PFSK-1 (cell line): ENCODE measurements around the gene TMEM205.
A peak's percentile ranks its signal among the peaks of the same experiment; 100 is the strongest.

Experiments
- FOXP2 ChIP-seq: optimal IDR thresholded peaks from 2 replicates; pipeline ENCODE3; 2011; ENCODE audit warnings: borderline replicate concordance, control low read depth, inconsistent platforms; ENCODE audit not compliant: insufficient read depth; ENCODE audit errors: extremely low read length, extremely low read depth
- POLR2AphosphoS5 ChIP-seq: IDR thresholded peaks from 2 replicates; pipeline ENCODE4 v1.6.1; 2012; ENCODE audit warnings: low read depth, mild to moderate bottlenecking, control low read depth, low read length, moderate library complexity
- SIN3A ChIP-seq: IDR thresholded peaks from 2 replicates; pipeline ENCODE4 v1.6.1; 2012; ENCODE audit warnings: mild to moderate bottlenecking, low read length, moderate library complexity, borderline replicate concordance; ENCODE audit not compliant: insufficient read depth
- TAF1 ChIP-seq: IDR thresholded peaks from 2 replicates; pipeline ENCODE4 v1.6.1; 2012; ENCODE audit warnings: low read length, control low read depth, borderline replicate concordance; ENCODE audit not compliant: insufficient read depth
- TF ChIP-seq, protein P1 (sequence below), 2 experiments: IDR thresholded peaks; 2 replicates each; pipeline versions ENCODE4 v1.6.1 to v1.8.0; 2011 to 2012; ENCODE audit warnings: low read depth in 2 of 2, low read length in 2 of 2, control low read depth in 1 of 2, inconsistent platforms in 1 of 2, mild to moderate bottlenecking in 1 of 2, moderate library complexity in 1 of 2; ENCODE audit not compliant: insufficient read depth in 1 of 2

TMEM205 gene

DNA sequence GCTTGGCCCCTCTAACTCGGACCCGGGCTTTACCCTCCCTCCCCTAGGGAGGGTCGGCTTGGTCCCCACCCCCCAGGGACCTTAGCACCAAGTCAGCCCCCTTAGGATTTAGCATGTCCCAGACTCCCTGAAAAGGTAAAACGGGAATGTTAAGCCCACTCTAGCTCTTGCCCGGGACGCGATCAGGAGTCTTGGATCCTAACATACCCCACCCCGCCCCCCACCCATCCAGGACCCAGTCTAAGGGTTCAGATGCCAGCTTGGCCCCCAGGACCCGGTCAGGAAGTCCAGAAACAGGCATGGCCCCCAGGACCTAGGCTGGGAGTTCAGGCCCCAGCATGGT is 37.6 kb upstream of the TMEM205 start:
- TF ChIP-seq POLR2AphosphoS5 (no peak), SIN3A (no peak), FOXP2 (no peak), TAF1 (no peak)
- TF ChIP-seq, protein P1, sequence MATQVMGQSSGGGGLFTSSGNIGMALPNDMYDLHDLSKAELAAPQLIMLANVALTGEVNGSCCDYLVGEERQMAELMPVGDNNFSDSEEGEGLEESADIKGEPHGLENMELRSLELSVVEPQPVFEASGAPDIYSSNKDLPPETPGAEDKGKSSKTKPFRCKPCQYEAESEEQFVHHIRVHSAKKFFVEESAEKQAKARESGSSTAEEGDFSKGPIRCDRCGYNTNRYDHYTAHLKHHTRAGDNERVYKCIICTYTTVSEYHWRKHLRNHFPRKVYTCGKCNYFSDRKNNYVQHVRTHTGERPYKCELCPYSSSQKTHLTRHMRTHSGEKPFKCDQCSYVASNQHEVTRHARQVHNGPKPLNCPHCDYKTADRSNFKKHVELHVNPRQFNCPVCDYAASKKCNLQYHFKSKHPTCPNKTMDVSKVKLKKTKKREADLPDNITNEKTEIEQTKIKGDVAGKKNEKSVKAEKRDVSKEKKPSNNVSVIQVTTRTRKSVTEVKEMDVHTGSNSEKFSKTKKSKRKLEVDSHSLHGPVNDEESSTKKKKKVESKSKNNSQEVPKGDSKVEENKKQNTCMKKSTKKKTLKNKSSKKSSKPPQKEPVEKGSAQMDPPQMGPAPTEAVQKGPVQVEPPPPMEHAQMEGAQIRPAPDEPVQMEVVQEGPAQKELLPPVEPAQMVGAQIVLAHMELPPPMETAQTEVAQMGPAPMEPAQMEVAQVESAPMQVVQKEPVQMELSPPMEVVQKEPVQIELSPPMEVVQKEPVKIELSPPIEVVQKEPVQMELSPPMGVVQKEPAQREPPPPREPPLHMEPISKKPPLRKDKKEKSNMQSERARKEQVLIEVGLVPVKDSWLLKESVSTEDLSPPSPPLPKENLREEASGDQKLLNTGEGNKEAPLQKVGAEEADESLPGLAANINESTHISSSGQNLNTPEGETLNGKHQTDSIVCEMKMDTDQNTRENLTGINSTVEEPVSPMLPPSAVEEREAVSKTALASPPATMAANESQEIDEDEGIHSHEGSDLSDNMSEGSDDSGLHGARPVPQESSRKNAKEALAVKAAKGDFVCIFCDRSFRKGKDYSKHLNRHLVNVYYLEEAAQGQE (IDR thresholded peaks at IDR 0.05; ENCODE audit: insufficient read depth in 1 of 2, low read depth in 2 of 2, low read length in 2 of 2): no peak

DNA sequence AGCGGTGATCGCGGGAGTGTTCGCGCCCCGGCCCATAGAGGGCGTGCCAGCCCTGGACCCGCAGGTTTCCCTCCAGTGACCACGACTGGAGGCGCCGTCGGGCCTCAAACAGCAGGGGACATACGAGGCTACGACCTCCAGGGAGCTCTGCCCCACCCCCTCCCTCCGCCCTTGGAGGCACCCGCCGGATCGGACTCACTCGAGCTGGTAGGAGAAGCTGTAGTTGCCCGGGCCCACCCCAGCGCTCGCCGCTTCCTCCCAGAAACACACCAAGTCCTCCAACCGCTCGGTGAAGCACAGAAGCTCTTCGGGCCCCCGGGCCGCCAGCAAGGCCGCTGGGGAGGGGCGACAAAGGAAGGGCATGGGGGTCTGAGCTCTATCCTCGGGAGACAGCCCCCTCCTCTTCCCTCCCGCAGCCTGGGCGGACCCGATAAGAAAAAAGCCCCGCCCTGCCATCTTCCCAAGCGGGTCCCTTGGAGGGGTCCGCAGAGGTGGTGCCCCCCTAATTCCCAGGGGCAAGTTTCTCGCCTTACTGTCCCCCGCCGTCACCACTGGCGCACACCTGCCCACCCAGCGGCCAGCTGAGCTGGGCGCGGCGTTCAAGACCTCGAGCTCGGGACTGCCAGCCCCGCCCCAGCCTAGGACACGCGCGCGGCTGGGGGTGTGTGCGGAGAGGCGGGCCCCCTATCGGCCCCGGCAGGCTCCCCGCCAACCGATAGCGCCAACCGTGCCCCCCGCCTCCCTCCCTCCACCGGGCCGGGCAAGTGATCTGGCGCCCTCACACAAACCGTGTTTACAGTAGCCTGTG is 37.0 kb upstream of the TMEM205 start:
- TF ChIP-seq, protein P1 (IDR thresholded peaks at IDR 0.05; ENCODE audit: insufficient read depth in 1 of 2, low read depth in 2 of 2, low read length in 2 of 2): no peak
- TF ChIP-seq TAF1 (no peak), FOXP2 (no peak), POLR2AphosphoS5 (no peak), SIN3A (no peak)

DNA sequence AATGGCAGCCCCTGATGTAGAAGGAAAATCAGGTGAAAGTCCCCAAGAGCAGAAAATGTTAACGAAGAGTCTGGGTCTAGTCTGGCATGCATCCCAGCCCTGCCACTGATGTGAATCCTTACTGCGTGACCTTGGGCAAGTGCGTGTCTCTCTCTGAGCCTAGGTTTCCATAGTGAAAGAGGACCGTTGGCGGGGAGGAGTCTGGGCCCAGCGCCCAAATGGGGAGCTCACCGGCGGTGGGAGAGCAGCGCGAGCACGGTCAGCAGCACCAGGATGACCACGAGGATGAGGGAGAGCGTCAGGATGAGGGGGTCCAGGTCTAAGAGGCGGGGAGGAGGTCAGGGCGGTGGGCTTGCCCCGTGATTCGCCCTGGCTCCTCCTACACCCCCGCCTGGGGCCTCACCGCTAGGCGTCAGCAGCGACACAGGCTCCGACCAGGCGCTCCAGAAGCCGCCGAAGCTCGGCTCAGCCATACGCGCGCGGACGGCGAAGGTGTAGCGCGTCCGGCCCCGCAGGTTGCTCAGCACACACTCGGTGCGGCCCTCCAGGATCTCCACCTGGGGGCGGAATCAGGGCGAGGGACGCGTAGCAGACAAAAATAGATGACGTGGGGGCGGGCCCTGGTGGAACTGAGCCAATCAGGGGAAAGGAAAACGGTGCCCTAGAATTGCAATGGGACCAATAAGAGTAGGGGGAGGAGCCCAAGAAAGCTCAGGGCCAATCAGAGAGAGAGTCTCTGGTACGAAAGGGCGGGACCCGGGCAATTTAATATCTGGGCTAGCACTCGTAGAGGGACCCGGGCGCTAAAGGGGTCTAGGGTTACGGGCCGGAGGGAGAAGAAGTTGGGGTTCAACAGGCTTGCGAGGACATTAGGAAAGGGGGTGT is 34.8 kb upstream of the TMEM205 start:
- TF ChIP-seq POLR2AphosphoS5: peak; percentile 71
- peak; percentile 52 for TF ChIP-seq FOXP2
- TF ChIP-seq SIN3A: no peak

DNA sequence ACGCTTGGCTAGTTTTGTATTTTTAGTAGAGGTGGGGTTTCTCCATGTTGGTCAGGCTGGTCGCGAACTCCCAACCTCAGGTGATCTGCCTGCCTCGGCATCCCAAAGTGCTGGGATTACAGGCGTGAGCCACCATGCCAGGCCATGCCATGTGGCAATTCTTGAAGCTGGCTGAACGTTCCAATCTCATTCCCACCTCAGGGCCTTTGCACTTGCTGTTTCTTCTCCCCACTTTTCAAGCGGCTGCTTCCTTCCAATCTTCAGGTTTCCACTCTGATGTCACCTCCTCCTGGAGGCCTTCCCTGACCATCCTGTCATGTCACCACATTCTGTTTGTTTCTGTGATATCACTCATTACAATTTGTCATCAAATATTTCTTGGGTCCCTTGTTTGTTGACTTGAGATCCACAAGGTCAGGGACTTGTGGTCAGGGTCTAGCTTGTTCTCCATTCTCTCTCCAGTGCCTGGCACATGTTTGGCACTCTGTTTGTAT is 33.8 kb upstream of the TMEM205 start:
- TF ChIP-seq TAF1 (no peak), FOXP2 (no peak), SIN3A (no peak), POLR2AphosphoS5 (no peak)
- TF ChIP-seq, protein P1 (IDR thresholded peaks at IDR 0.05; ENCODE audit: insufficient read depth in 1 of 2, low read depth in 2 of 2, low read length in 2 of 2): no peak

DNA sequence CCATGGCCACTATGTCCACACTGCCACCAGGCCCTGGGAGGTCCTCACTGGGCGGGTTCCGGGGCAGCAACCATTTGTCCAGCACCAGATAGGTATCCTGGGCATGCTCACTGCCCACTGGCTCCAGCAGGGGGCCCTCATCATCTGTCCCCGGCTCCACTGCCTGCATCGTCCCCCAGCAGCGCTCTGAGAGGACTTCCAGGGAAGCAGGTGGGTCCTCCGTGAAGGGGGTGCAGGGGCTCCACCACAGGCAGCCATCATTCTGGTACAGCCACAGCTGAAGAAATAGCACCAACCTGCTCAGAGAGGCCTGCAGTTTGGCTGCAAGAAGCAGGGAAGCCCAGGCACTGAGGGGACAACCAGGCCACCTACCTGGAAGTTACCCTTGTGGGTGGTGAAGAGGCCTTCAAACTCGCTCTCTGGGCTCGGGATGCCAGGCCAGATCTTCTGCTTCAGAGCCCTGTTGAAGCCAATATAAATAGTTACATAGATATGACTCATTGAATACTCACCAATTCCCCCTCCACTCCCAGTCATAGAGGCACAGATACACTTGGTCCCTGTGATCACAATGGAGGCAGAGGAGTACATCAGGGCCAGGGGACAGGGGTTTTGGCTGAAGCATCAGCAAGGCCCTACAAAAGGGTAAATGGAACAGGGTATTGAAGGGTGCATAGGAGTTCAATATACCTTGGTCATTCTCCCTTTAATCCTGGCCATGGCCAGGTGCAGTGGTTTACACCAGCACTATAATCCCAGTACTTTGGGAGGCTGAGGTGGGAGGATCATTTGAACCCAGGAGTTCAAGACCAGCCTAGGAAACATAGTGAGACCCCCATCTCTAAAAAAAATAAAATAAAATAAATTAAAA is 32.5 kb upstream of the TMEM205 start:
- no peak for TF ChIP-seq FOXP2
- TF ChIP-seq TAF1: no peak
- TF ChIP-seq POLR2AphosphoS5: no peak
- no peak for TF ChIP-seq SIN3A
